ENCODE measurements around the gene ATF6. TPM values are rescaled to one million over a fixed set of nuclear protein-coding genes. Genes with fewer than 3 reads are reported as not detected.

ATF6 gene
- total RNA-seq, 1 experiment from 2014 or later: 20.9 TPM

DNA sequence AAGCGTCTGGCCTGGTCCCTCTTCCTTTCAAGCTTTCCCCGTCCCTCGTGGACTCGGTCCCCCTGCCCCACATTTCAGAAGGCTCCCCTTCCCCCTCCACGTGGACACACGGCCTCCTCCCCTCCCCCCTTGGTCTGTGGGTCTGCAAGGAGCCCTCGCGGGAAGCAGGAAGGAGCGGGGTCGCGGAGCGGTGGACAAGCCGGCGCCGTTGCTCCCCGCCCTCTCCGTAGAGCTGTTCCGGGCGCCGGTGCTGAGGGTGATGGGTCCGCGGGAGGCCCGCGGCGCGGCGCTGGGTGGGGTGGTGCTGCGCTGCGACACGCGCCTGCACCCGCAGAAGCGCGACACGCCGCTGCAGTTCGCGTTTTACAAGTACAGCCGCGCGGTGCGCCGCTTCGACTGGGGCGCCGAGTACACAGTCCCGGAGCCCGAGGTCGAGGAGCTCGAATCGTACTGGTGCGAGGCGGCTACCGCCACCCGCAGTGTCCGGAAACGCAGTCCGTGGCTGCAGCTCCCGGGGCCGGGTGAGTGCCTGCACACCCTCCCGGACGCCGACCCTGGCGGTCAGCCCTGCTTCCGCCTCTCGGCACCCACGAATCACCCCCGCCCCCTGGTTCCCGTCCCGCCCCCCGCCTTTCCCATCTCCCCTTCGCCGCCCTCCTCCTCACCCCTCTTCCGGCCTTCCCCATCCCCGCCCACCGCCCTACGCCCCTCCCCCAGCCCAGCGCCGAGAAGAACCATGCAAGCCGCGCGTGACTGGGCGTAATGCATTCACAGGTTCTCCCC is 39.5 kb upstream of the ATF6 start:
- POLR2A ChIA-PET: interaction anchor here (0.7 to 2.1 kb wide), 4 partner anchors 10 to 24 kb away, joined by 3 to 7 read pairs (median 5); partner anchors contain the start of gene DUSP12
- intact Hi-C loops (cut with micrococcal nuclease): no loop called here
- ATAC-seq: peak; percentile 80

More for the DNA sequence above, 39.5 kb upstream of the ATF6 start:
- Histone ChIP-seq H3K4me2 (ENCODE audit: low read length) (peak overlapping the region; percentile 95), H3K27ac (ENCODE audit: low read depth, low read length) (peak overlapping the region; percentile 87), H4K20me1 (ENCODE audit: insufficient read depth) (no peaks in the 10 kb centered on the region), H3K9me2 (ENCODE audit: insufficient read depth) (no peaks in the 10 kb centered on the region), H3K4me1 (ENCODE audit: control insufficient read depth in 1 of 2, insufficient read depth in 2 of 2, low read length in 2 of 2) (peaks cover 26 to 90% of the 10 kb centered on the region in 2 experiments), H3K9ac (ENCODE audit: low read length) (peak overlapping the region; percentile 84), H3K4me3 (replicated peaks in 1 of 2; ENCODE audit: low read depth in 1 of 2, low read length in 2 of 2) (peak overlapping the region; percentile 66 to 75), H2AFZ (ENCODE audit: low read depth, low read length, poor library complexity, severe bottlenecking) (peak overlapping the region; percentile 48), H3K36me3 (ENCODE audit: control insufficient read depth in 1 of 2, insufficient read depth in 2 of 2, low read length in 2 of 2) (no peaks in the 10 kb centered on the region), H3K27me3 (ENCODE audit: insufficient read depth, low read length) (no peaks in the 10 kb centered on the region), H3K79me2 (ENCODE audit: insufficient read depth, low read length) (no peaks in the 10 kb centered on the region; the same call in 1 of the 2 replicates), H3K9me3 (ENCODE audit: control insufficient read depth in 1 of 2, insufficient read depth in 1 of 2, low read depth in 1 of 2, low read length in 2 of 2) (no peaks in the 10 kb centered on the region)
- peak; percentile 56 for DNase-seq (ENCODE audit: low read depth, low spot score)
- CTCF ChIA-PET: interaction anchor here (0.6 to 1.2 kb wide), 4 partner anchors 9 to 44 kb away, joined by 3 read pairs; no protein-coding TSS in a partner anchor
- RAD21 ChIA-PET (ENCODE audit: low non-redundant PET in 1 of 2, low total read pairs in 2 of 2, uncharacterized antibody in 2 of 2, unreplicated experiment in 2 of 2): interaction anchor here (0.5 to 0.9 kb wide), 2 partner anchors 15 to 114 kb away, joined by 3 to 4 read pairs; no protein-coding TSS in a partner anchor
- 0 out of 2 replicates have a peak, but pooled peaks have one; percentile 36 for TF ChIP-seq ZFX (IDR thresholded peaks at IDR 0.05)
- TF ChIP-seq, protein P1, sequence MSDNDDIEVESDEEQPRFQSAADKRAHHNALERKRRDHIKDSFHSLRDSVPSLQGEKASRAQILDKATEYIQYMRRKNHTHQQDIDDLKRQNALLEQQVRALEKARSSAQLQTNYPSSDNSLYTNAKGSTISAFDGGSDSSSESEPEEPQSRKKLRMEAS (IDR thresholded peaks at IDR 0.05): peak; percentile 70
- TF ChIP-seq EZH2 (IDR thresholded peaks at IDR 0.05): no peak
- no peak for TF ChIP-seq CBX3 (IDR thresholded peaks at IDR 0.05; ENCODE audit: low read depth)
- peak; percentile 3 for TF ChIP-seq TCF7L2 (IDR thresholded peaks at IDR 0.05; ENCODE audit: borderline replicate concordance, extremely low read depth, insufficient read depth, insufficient read length)
- TF ChIP-seq, protein P2, sequence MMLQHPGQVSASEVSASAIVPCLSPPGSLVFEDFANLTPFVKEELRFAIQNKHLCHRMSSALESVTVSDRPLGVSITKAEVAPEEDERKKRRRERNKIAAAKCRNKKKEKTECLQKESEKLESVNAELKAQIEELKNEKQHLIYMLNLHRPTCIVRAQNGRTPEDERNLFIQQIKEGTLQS (IDR thresholded peaks at IDR 0.05): no peak
- peak; percentile 83 for TF ChIP-seq POLR2A (IDR thresholded peaks at IDR 0.05; ENCODE audit: borderline replicate concordance, extremely low read depth, insufficient read depth, insufficient read length)
- no peak for TF ChIP-seq SIN3A (IDR thresholded peaks at IDR 0.05; ENCODE audit: low read depth)
- TF ChIP-seq POLR2AphosphoS5 (IDR thresholded peaks at IDR 0.05; ENCODE audit: low read depth, low read length): peak; percentile 89
- TF ChIP-seq YY1 (IDR thresholded peaks at IDR 0.05; ENCODE audit: extremely low read depth, insufficient replicate concordance, low read depth, low read length): peak; percentile 11
- TF ChIP-seq, protein P3, sequence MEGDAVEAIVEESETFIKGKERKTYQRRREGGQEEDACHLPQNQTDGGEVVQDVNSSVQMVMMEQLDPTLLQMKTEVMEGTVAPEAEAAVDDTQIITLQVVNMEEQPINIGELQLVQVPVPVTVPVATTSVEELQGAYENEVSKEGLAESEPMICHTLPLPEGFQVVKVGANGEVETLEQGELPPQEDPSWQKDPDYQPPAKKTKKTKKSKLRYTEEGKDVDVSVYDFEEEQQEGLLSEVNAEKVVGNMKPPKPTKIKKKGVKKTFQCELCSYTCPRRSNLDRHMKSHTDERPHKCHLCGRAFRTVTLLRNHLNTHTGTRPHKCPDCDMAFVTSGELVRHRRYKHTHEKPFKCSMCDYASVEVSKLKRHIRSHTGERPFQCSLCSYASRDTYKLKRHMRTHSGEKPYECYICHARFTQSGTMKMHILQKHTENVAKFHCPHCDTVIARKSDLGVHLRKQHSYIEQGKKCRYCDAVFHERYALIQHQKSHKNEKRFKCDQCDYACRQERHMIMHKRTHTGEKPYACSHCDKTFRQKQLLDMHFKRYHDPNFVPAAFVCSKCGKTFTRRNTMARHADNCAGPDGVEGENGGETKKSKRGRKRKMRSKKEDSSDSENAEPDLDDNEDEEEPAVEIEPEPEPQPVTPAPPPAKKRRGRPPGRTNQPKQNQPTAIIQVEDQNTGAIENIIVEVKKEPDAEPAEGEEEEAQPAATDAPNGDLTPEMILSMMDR (IDR thresholded peaks at IDR 0.05 in 2 of 3, conservative IDR thresholded peaks at IDR 0.05 in 1 of 3; ENCODE audit: borderline replicate concordance in 1 of 3, insufficient read depth in 1 of 3, low read depth in 2 of 3, low read length in 2 of 3): no peak
- no peak for TF ChIP-seq ELF1 (IDR thresholded peaks at IDR 0.05; ENCODE audit: borderline replicate concordance, low read depth)
- TF ChIP-seq, protein P4, sequence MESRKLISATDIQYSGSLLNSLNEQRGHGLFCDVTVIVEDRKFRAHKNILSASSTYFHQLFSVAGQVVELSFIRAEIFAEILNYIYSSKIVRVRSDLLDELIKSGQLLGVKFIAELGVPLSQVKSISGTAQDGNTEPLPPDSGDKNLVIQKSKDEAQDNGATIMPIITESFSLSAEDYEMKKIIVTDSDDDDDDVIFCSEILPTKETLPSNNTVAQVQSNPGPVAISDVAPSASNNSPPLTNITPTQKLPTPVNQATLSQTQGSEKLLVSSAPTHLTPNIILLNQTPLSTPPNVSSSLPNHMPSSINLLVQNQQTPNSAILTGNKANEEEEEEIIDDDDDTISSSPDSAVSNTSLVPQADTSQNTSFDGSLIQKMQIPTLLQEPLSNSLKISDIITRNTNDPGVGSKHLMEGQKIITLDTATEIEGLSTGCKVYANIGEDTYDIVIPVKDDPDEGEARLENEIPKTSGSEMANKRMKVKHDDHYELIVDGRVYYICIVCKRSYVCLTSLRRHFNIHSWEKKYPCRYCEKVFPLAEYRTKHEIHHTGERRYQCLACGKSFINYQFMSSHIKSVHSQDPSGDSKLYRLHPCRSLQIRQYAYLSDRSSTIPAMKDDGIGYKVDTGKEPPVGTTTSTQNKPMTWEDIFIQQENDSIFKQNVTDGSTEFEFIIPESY (IDR thresholded peaks at IDR 0.05; ENCODE audit: extremely low read depth, insufficient replicate concordance, low read length): no peak
- no TSS peak for BruUV-seq (replicated peaks)

All from HCT116 (cell line).